GM12878 (cell line): ENCODE measurements around the gene DMD. TPM values are rescaled to one million over a fixed set of nuclear protein-coding genes. Genes with fewer than 3 reads are reported as not detected.

ENCODE experiments used
- ATAC-seq: fragments of 200-7000 bp; cut with Tn5 transposase; 3 replicates; pipeline ENCODE4 v1.9.1; 2020; ENCODE audit warnings: mild to moderate bottlenecking, moderate library complexity
- BruUV-seq: library from RNA; stranded (reverse); fragments of 400-500 nt; replicated peaks from 2 replicates; lab custom pipeline; 2021; lab: Mats Ljungman, UMichigan
- CTCF ChIA-PET: fragments of 300-600 bp; sonication (Branson Sonifier 250); formaldehyde crosslinking; extraction: SDS; loops from one replicate; lab custom pipeline; 2021; ENCODE audit warnings: inconsistent platforms; lab: Yijun Ruan, JAX
- POLR2A ChIA-PET: fragments of 350-600 bp; formaldehyde crosslinking; extraction: SDS; loops from one replicate; lab custom pipeline; 2021; ENCODE audit warnings: inconsistent platforms; lab: Charles Lee
- RAD21 ChIA-PET: fragments of 300-600 bp; sonication (Branson Sonifier 250); formaldehyde crosslinking; loops from one replicate; lab custom pipeline; 2023; ENCODE audit warnings: antibody characterized with exemption; ENCODE audit not compliant: unreplicated experiment; lab: Charles Lee
- SMC1A ChIA-PET: fragments of 300-600 bp; sonication (Branson Sonifier 250); formaldehyde crosslinking; loops from one replicate; lab custom pipeline; 2023; ENCODE audit not compliant: unreplicated experiment, uncharacterized antibody; lab: Charles Lee
- DNase-seq: peaks from one replicate; pipeline ENCODE4 v3.0.0-alpha.2; 2011; ENCODE audit warnings: low read depth, low spot score
- FAIRE-seq: peaks from 3 replicates; lab custom pipeline; 2011; peaks lifted over from hg19 to GRCh38; lab: Jason Lieb, UNC
- H2AFZ ChIP-seq: 2 replicates; pipeline ENCODE4 v1.6.0; 2011; ENCODE audit warnings: low read depth, low read length, control low read depth; ENCODE audit not compliant: control insufficient read depth
- H3K27ac ChIP-seq: 2 replicates; pipeline ENCODE4 v1.5.1; 2011; ENCODE audit warnings: control low read depth; ENCODE audit not compliant: control insufficient read depth, insufficient read depth
- H3K27me3 ChIP-seq, 2 experiments: replicated peaks in 1 of 2; 2 replicates each; pipeline versions ENCODE4 v1.6.0 to v1.6.1; 2011; ENCODE audit warnings: low read length in 1 of 2; ENCODE audit not compliant: control insufficient read depth in 2 of 2, insufficient read depth in 2 of 2
- H3K36me3 ChIP-seq, 2 experiments: 2 replicates each; pipeline ENCODE4 v1.5.1; 2011; ENCODE audit warnings: low read length in 1 of 2; ENCODE audit not compliant: control insufficient read depth in 2 of 2, insufficient read depth in 2 of 2
- H3K4me1 ChIP-seq: 2 replicates; pipeline ENCODE4 v1.6.1; 2011; ENCODE audit warnings: mild to moderate bottlenecking, low read length, moderate library complexity, mixed read lengths; ENCODE audit not compliant: control insufficient read depth, insufficient read depth
- H3K4me2 ChIP-seq: 2 replicates; pipeline ENCODE4 v1.6.0; 2011; ENCODE audit warnings: control low read depth; ENCODE audit not compliant: control insufficient read depth, insufficient read depth
- H3K4me3 ChIP-seq: fragments of 200-600 bp; sonication (generic); 2 replicates; pipeline ENCODE4 v1.5.1; 2016
- H3K79me2 ChIP-seq: 2 replicates; pipeline ENCODE4 v1.6.0; 2011; ENCODE audit warnings: low read length; ENCODE audit not compliant: control insufficient read depth, insufficient read depth
- H3K9ac ChIP-seq: 2 replicates; pipeline ENCODE4 v1.8.0; 2011; ENCODE audit warnings: low read length, control low read depth, mixed read lengths; ENCODE audit not compliant: control insufficient read depth, insufficient read depth
- H3K9me3 ChIP-seq: replicated peaks from 3 replicates; pipeline ENCODE4 v1.5.1; 2011; ENCODE audit warnings: mild to moderate bottlenecking, low read length; ENCODE audit not compliant: control insufficient read depth, insufficient read depth
- H4K20me1 ChIP-seq: 2 replicates; pipeline ENCODE4 v1.6.0; 2011; ENCODE audit not compliant: control insufficient read depth, insufficient read depth
- BMI1 ChIP-seq: fragments of 450-650 bp; IDR thresholded peaks from 2 replicates; pipeline ENCODE4 v1.6.1; 2016; ENCODE audit warnings: mild to moderate bottlenecking, moderate library complexity, borderline replicate concordance
- CEBPZ ChIP-seq: fragments of 150-350 bp; IDR thresholded peaks from 2 replicates; pipeline ENCODE4 v1.6.1; 2016; ENCODE audit warnings: low read depth, low read length
- CHD4 ChIP-seq: fragments of 200-600 bp; sonication (generic); IDR thresholded peaks from 2 replicates; pipeline ENCODE4 v1.6.1; 2016; ENCODE audit warnings: mild to moderate bottlenecking
- CUX1 ChIP-seq: IDR thresholded peaks from 2 replicates; pipeline ENCODE4 v1.6.1; 2012; ENCODE audit warnings: improper control_type of control experiment, low read depth, low read length; ENCODE audit not compliant: insufficient replicate concordance
- FOXM1 ChIP-seq: IDR thresholded peaks from 2 replicates; pipeline ENCODE4 v1.6.1; 2012; ENCODE audit warnings: low read depth, mild to moderate bottlenecking, inconsistent platforms, low read length, moderate library complexity
- HSF1 ChIP-seq: fragments of 150-350 bp; IDR thresholded peaks from 2 replicates; pipeline ENCODE4 v1.6.1; 2014; ENCODE audit warnings: mild to moderate bottlenecking, low read depth, low read length
- IKZF1 ChIP-seq: fragments of 450-650 bp; conservative IDR thresholded peaks from 2 replicates; pipeline ENCODE4 v1.6.1; 2017; ENCODE audit warnings: antibody characterized with exemption, mild to moderate bottlenecking
- IRF5 ChIP-seq: fragments of 450-650 bp; IDR thresholded peaks from 2 replicates; pipeline ENCODE4 v1.6.1; 2017; ENCODE audit warnings: borderline replicate concordance
- JUND ChIP-seq: IDR thresholded peaks from 2 replicates; pipeline ENCODE4 v1.6.1; 2012; ENCODE audit warnings: low read depth, mild to moderate bottlenecking, low read length, improper control_type of control experiment, moderate library complexity
- WGBS: methylation state at CpG from one replicate; pipeline ENCODE4 v1.1.6; 2016; ENCODE audit warnings: low lambda C conversion rate; ENCODE audit not compliant: insufficient replicate concordance, insufficient coverage; ENCODE audit errors: missing lambda C conversion rate; 5-methylcytosine and 5-hydroxymethylcytosine counted together
- in situ Hi-C: fragments of 300-500 bp; cut with MboI; formaldehyde crosslinking; loops from 9 replicates; pipeline ENCODE4 v1.14.3; 2018; ENCODE audit warnings: mixed read lengths
- intact Hi-C: fragments of 100-400 bp; cut with micrococcal nuclease; formaldehyde crosslinking; loops from one replicate; pipeline ENCODE4 v1.14.2; 2022; ENCODE audit not compliant: unreplicated experiment
- polyA plus RNA-seq, 11 experiments: library from polyadenylated mRNA; depleted of rRNA in 4 of 11; unstranded in 6 of 11; stranded (reverse) in 5 of 11; fragments of >200 nt; fragmentation: Nextera tagmentation in 4 of 11; fragmentation: Illumina TruSeq in 1 of 11; extraction: Ambion mirVana in 4 of 11; extraction: Trizol in 1 of 11; gene quantifications; 1 replicate in 1 of 11; 2 replicates in 10 of 11; pipeline versions ENCODE4 v1.2.1 to v1.2.3, GENCODE V29; 2011 to 2016; ENCODE audit warnings: inconsistent platforms in 2 of 11, missing spikeins in 2 of 11, low read depth in 1 of 11
- total RNA-seq, 4 experiments: library from RNA; depleted of rRNA in 3 of 4; stranded (reverse); fragments of >200 nt in 3 of 4; fragmentation: Illumina TruSeq in 1 of 4; extraction: Trizol in 1 of 4; gene quantifications; 2 replicates each; pipeline versions ENCODE4 v1.2.1 to v1.2.3, GENCODE V29; 2013 to 2021

DMD gene
- total and polyA plus RNA-seq, 10 of the 15 experiments (the other 5 are each of a cell fraction or from before 2014, with no cell fraction given): 1.4 to 24.3 (median 4.3) TPM

- TF ChIP-seq CUX1: no peak
- TF ChIP-seq, all 136 proteins: peak for 0
These were observed 613.6 kb downstream of the DMD start (continued) for GRCh38 chrX:32597777-32598176.

GRCh38 chrX:32592786-32593185 lies 618.6 kb downstream of the DMD start:
- ChIA-PET POLR2A (no interaction called here), RAD21 (no interaction called here), SMC1A (no interaction called here), CTCF (no interaction called here)
- Histone ChIP-seq H3K36me3 (no peaks in the 10 kb centered on the region), H3K79me2 (no peaks in the 10 kb centered on the region), H3K27ac (no peak overlapping the region), H4K20me1 (no peaks in the 10 kb centered on the region), H2AFZ (no peak overlapping the region), H3K4me1 (no peaks in the 10 kb centered on the region), H3K9ac (no peak overlapping the region), H3K9me3 (no peaks in the 10 kb centered on the region; the same call in 2 of the 3 replicates), H3K4me2 (no peak overlapping the region), H3K27me3 (no peaks in the 10 kb centered on the region), H3K4me3 (no peak overlapping the region)
- 52% methylated on average over 7 of the region's 7 CpGs for whole genome bisulfite sequencing
- intact Hi-C loops (no loop called here), in situ Hi-C loops (no loop called here)
- DNase-seq (no peak), ATAC-seq (no peak), FAIRE-seq (no peak)
- BruUV-seq: no TSS peak
- TF ChIP-seq JUND (no peak), BMI1 (no peak), HSF1 (no peak), CEBPZ (no peak), IKZF1 (no peak), IRF5 (no peak), CHD4 (no peak), FOXM1 (no peak)
